Measurements from ENCODE around the gene ZNF587. TPM values are rescaled to one million over a fixed set of nuclear protein-coding genes. Genes with fewer than 3 reads are reported as not detected.
"Not testable (repeated sequence)": the region's sequence is repeated elsewhere in the genome, so short reads cannot be mapped to it uniquely, and the experiment has no call there.

Gene ZNF587
- total RNA-seq, 4 donors from 2014 or later = 9.3 to 47.5 (median 17.6) TPM

GRCh38 chr19:57825511-57825910 lies 24.1 kb upstream of the ZNF587 start:
- Histone ChIP-seq H3K4me3 (no peak overlapping the region), H3K9me3 (no peaks in the 10 kb centered on the region), H3K4me1 (peaks cover 0 to 20% (median 2%) of the 10 kb centered on the region in 3 donors), H3K27me3 (no peaks in the 10 kb centered on the region), H3K36me3 (peaks cover 0 to 17% of the 10 kb centered on the region in 2 donors), H3K27ac (no peak overlapping the region)
- ATAC-seq = no peak
- TF ChIP-seq EP300 (IDR thresholded peaks at IDR 0.05) (no peak), CTCF (IDR thresholded peaks at IDR 0.05) (no peak), POLR2A (IDR thresholded peaks at IDR 0.05) (no peak), POLR2AphosphoS5 (IDR thresholded peaks at IDR 0.05) (no peak)
- WGBS, 2 donors (ENCODE audit: low coverage in 1 of 2) = 89 to 95% methylated on average over 4 to 6 of the region's 6 CpGs

GRCh38 chr19:57829316-57829715 lies 20.3 kb upstream of the ZNF587 start:
- Histone ChIP-seq H3K36me3 (peaks cover 0 to 8% of the 10 kb centered on the region in 2 donors), H3K9me3 (no peaks in the 10 kb centered on the region), H3K4me1 (peaks cover 0 to 14% (median 0%) of the 10 kb centered on the region in 3 donors), H3K4me3 (no peak overlapping the region), H3K27ac (no peak overlapping the region), H3K27me3 (no peaks in the 10 kb centered on the region)
- TF ChIP-seq EP300 (IDR thresholded peaks at IDR 0.05) (no peak), POLR2A (IDR thresholded peaks at IDR 0.05) (no peak), POLR2AphosphoS5 (IDR thresholded peaks at IDR 0.05) (no peak), CTCF (IDR thresholded peaks at IDR 0.05) (no peak)
- no peak for ATAC-seq
- 53 to 71% methylated on average over 5 of the region's 5 CpGs for WGBS, 2 donors (ENCODE audit: low coverage in 1 of 2)

DNA sequence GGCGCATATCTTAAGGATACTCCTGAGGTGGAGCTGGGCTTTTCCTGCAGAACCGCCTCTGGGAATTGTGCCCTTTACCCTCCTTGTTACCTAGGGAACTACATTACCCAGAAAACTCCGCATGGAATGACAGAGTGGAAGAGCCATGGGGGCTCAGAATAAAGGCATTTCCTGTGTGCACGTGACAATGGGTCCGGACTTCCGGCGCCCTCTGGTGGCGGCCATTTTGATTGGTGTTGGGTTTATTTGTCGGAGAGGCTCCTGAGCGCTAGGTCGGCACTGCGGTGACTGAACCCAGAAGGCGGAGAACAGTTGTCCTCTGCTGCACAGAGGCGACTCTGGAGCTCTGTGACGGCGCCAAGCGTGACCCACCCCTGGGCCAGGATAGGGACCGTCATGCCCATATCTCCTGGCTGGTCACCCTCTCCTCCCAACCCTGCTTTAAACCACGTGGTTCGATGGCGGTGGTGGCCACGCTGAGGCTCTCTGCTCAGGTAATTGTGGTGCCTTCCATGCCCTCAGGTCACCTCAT lies 19.5 kb upstream of the ZNF587 start, which contains the start of gene ZNF587B:
TSS of gene ZNF587B (plus strand) at position 229 of the 532 bp plus-strand sequence. CDS start at position 459, 230 bp downstream.
- peaks cover 0 to 6% of the 10 kb centered on the region in 2 donors for H3K36me3 ChIP-seq
- peak; percentile 85 for ATAC-seq
- H3K4me3 ChIP-seq = peak within 1 kb of the TSS; percentile 46 to 55
- no peaks in the 10 kb centered on the region for H3K27me3 ChIP-seq
- H3K9me3 ChIP-seq = no peaks in the 10 kb centered on the region
- peak within 1 kb of the TSS in 3 of 4 donors; percentile 57 to 70 (median 64) for H3K27ac ChIP-seq
- TF ChIP-seq POLR2AphosphoS5 (IDR thresholded peaks at IDR 0.05) = no peak
- peak in 3 of 4 experiments; percentile 39 to 52 (median 48) for TF ChIP-seq CTCF (IDR thresholded peaks at IDR 0.05)
- WGBS, 2 donors (ENCODE audit: low coverage in 1 of 2) = 0 to 22% methylated on average over 4 to 7 of the region's 22 CpGs
- H3K4me1 ChIP-seq = peaks cover 0 to 14% (median 0%) of the 10 kb centered on the region in 3 donors

DNA sequence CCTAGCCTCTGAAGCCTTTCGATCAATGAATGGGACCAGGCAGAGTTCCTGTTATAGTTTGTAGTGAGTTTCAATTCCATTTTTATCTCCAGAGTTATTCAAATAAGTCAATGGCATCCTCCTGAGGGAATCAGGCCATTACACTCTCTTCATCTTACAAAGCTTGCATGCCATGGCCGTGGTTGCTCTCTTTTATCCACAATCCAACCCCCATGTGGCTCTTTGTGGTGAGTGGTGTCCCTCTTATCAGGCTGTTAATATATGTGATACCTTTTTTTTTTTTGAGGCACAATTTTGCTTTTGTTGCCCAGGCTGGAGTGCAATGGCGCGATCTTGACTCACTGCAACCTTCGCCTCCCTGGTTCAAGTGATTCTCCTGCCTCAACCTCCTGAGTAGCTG lies 12.7 kb upstream of the ZNF587 start:
- peaks cover 0 to 51% of the 10 kb centered on the region in 2 donors for H3K36me3 ChIP-seq
- ATAC-seq, H3K27ac ChIP-seq, H3K4me3 ChIP-seq, H3K4me1 ChIP-seq, H3K9me3 ChIP-seq, H3K27me3 ChIP-seq: not testable (repeated sequence)
- WGBS, 2 donors (ENCODE audit: low coverage in 1 of 2) = 94 to 100% methylated on average over 3 to 5 of the region's 5 CpGs

- H3K9me3 ChIP-seq, H3K27ac ChIP-seq, H3K27me3 ChIP-seq, H3K4me1 ChIP-seq, H3K4me3 ChIP-seq, ATAC-seq: not testable (repeated sequence)
- WGBS, 2 donors (ENCODE audit: low coverage in 1 of 2) = 62 to 100% methylated on average over 1 to 3 of the region's 5 CpGs
- peaks cover 0 to 64% of the 10 kb centered on the region in 2 donors for H3K36me3 ChIP-seq
Observed at GRCh38 chr19:57838622-57839191, 11.0 kb upstream of the ZNF587 start.

DNA sequence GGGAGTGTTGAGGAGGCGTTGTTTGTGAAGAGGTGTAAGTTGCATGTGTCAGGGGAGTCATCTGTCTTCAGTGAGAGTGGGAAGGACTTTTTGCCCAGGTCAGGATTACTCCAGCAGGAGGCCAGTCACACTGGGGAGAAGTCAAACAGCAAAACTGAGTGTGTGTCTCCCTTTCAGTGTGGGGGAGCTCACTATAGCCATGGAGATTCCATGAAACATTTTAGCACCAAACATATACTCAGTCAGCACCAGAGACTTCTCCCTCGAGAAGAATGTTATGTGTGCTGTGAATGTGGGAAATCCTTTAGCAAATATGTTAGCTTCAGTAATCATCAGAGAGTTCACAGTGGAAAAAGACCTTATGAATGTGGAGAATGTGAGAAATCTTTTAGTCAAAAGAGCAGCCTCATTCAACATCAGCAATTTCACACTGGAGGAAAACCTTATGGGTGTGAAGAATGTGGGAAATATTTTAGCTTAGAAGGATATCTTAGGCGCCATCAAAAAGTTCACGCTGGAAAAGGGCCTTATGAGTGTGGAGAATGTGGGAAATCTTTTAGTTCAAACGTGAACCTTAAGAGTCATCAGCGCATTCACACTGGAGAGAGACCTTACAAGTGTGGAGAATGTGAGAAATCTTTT lies 8.4 kb upstream of the ZNF587 start:
- ATAC-seq = no peak
- Histone ChIP-seq H3K4me3 (no peak overlapping the region), H3K27ac (no peak overlapping the region), H3K4me1 (no peaks in the 10 kb centered on the region), H3K27me3 (no peaks in the 10 kb centered on the region), H3K36me3 (peaks cover 0 to 82% of the 10 kb centered on the region in 2 donors), H3K9me3 (no peaks in the 10 kb centered on the region)
- 67 to 68% methylated on average over 4 to 5 of the region's 6 CpGs for WGBS, 2 donors (ENCODE audit: low coverage in 1 of 2)
- no peak for TF ChIP-seq POLR2AphosphoS5 (IDR thresholded peaks at IDR 0.05)
- no peak for TF ChIP-seq POLR2A (IDR thresholded peaks at IDR 0.05)
- no peak for TF ChIP-seq CTCF (IDR thresholded peaks at IDR 0.05)
- no peak for TF ChIP-seq EP300 (IDR thresholded peaks at IDR 0.05)

DNA sequence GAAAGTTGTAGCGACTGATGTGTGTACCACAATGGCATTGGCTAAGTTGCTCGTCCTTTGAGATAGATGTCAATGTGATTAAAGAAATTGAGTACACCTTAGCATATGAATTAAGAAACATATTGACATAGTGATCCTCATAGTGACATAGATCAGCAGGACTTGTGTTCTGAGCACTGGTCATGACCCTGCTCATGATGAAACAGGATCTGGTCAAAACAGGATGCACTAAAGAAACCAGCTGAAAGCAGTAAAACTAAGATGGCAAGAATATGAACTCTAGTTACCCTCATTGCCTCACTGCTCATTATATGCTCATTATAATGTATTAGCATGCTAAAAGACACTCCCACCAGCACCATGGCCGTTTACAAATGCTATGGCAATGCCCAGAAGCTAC lies 2.5 kb upstream of the ZNF587 start:
- H3K27me3 ChIP-seq, H3K4me3 ChIP-seq, ATAC-seq, H3K9me3 ChIP-seq, H3K27ac ChIP-seq: not testable (repeated sequence)
- WGBS, 2 donors (ENCODE audit: low coverage in 1 of 2) = 85 to 96% methylated on average over 3 of the region's 3 CpGs
- Histone ChIP-seq H3K4me1 (peaks cover 4 to 18% (median 7%) of the 10 kb centered on the region in 3 donors), H3K36me3 (peaks cover 0 to 38% of the 10 kb centered on the region in 2 donors)

- not testable (repeated sequence) for ATAC-seq, H3K27ac ChIP-seq, H3K27me3 ChIP-seq, H3K9me3 ChIP-seq
- Histone ChIP-seq H3K36me3 (peaks cover 0 to 36% of the 10 kb centered on the region in 2 donors), H3K4me1 (peaks cover 4 to 18% (median 7%) of the 10 kb centered on the region in 3 donors), H3K4me3 (peak overlapping the region; percentile 45 to 65)
- 86% methylated on average over 1 of the region's 2 CpGs; no CpG with 5 or more reads in 1 of the 2 donors for WGBS, 2 donors (ENCODE audit: low coverage in 1 of 2)
Observed at GRCh38 chr19:57849162-57849665, 445 bp upstream of the ZNF587 start.

Data from gastroesophageal sphincter (tissue), 4 donors.